Memory B cell (primary cell): ENCODE measurements around the gene ARL6IP6.
"Not testable (repeated sequence)": the region's sequence is repeated elsewhere in the genome, so short reads cannot be mapped to it uniquely, and the experiment has no call there.

Experiments
- ATAC-seq: fragments of 150-1000 bp; cut with Tn5 transposase; 2 replicates; pipeline ENCODE4 v1.10.0; 2021; ENCODE audit warnings: low read depth, mild to moderate bottlenecking, moderate library complexity
- DNase-seq, 2 donors: peaks; one replicate each; pipeline ENCODE4 v3.0.0; 2022; ENCODE audit warnings: low spot score in 2 of 2
- H3K27ac Mint-ChIP-seq: one replicate; pipeline ENCODE4 v1.8.0; 2022; ENCODE audit warnings: mild to moderate bottlenecking, moderate library complexity, mixed read lengths
- H3K27me3 Mint-ChIP-seq: one replicate; pipeline ENCODE4 v1.8.0; 2022; ENCODE audit warnings: mixed read lengths
- H3K36me3 Mint-ChIP-seq: one replicate; pipeline ENCODE4 v1.8.0; 2022; ENCODE audit warnings: mild to moderate bottlenecking, mixed read lengths
- H3K4me1 Mint-ChIP-seq: one replicate; pipeline ENCODE4 v1.8.0; 2022; ENCODE audit warnings: mixed read lengths
- H3K4me3 Mint-ChIP-seq: one replicate; pipeline ENCODE4 v1.8.0; 2022; ENCODE audit warnings: mild to moderate bottlenecking, moderate library complexity, mixed read lengths
- H3K9me3 Mint-ChIP-seq: one replicate; pipeline ENCODE4 v1.8.0; 2022; ENCODE audit warnings: mixed read lengths

ARL6IP6 gene

GRCh38 chr2:152715112-152715511 lies 3.3 kb upstream of the ARL6IP6 start:
- no peaks in the 10 kb centered on the region for H3K9me3 Mint-ChIP-seq
- H3K36me3 Mint-ChIP-seq, result peaks cover 9% of the 10 kb centered on the region
- H3K4me1 Mint-ChIP-seq, result peaks cover 32% of the 10 kb centered on the region
- DNase-seq (no peak), ATAC-seq (no peak)
- H3K27me3 Mint-ChIP-seq, result no peaks in the 10 kb centered on the region
- H3K4me3 Mint-ChIP-seq, result peak overlapping the region; percentile 47
- H3K27ac Mint-ChIP-seq, result peak overlapping the region; percentile 50

GRCh38 chr2:152715854-152716428 lies 2.5 kb upstream of the ARL6IP6 start:
- ATAC-seq (no peak), DNase-seq (peak in 1 of 2 donors; percentile 14)
- peaks cover 37% of the 10 kb centered on the region for H3K4me1 Mint-ChIP-seq
- no peaks in the 10 kb centered on the region for H3K9me3 Mint-ChIP-seq
- H3K27me3 Mint-ChIP-seq, result no peaks in the 10 kb centered on the region
- peak overlapping the region; percentile 98 for H3K27ac Mint-ChIP-seq
- peaks cover 9% of the 10 kb centered on the region for H3K36me3 Mint-ChIP-seq
- H3K4me3 Mint-ChIP-seq, result peak overlapping the region; percentile 96

GRCh38 chr2:152716805-152717227 lies 1.6 kb upstream of the ARL6IP6 start:
- ATAC-seq (no peak), DNase-seq (no peak)
- peak overlapping the region; percentile 96 for H3K4me3 Mint-ChIP-seq
- peak overlapping the region; percentile 98 for H3K27ac Mint-ChIP-seq
- H3K36me3 Mint-ChIP-seq, result peaks cover 10% of the 10 kb centered on the region
- peaks cover 38% of the 10 kb centered on the region for H3K4me1 Mint-ChIP-seq
- no peaks in the 10 kb centered on the region for H3K9me3 Mint-ChIP-seq
- no peaks in the 10 kb centered on the region for H3K27me3 Mint-ChIP-seq

GRCh38 chr2:152717228-152718075 lies 968 bp upstream of the ARL6IP6 start, which contains the start of gene PRPF40A:
TSS of gene PRPF40A (minus strand) at chr2:152717461. CDS start at chr2:152717439, 22 bp downstream.
- peak within 1 kb of the TSS; percentile 98 for H3K27ac Mint-ChIP-seq
- peak; percentile 97 to 99 for DNase-seq
- no peaks in the 10 kb centered on the region for H3K27me3 Mint-ChIP-seq
- peaks cover 32% of the 10 kb centered on the region for H3K4me1 Mint-ChIP-seq
- peaks cover 9% of the 10 kb centered on the region for H3K36me3 Mint-ChIP-seq
- peak within 1 kb of the TSS; percentile 96 for H3K4me3 Mint-ChIP-seq
- peak; percentile 70 for ATAC-seq
- H3K9me3 Mint-ChIP-seq, result no peaks in the 10 kb centered on the region

- DNase-seq (no peak), ATAC-seq (no peak)
- H3K9me3 Mint-ChIP-seq, result no peaks in the 10 kb centered on the region
- H3K36me3 Mint-ChIP-seq, result peaks cover 9% of the 10 kb centered on the region
- H3K27me3 Mint-ChIP-seq, result no peaks in the 10 kb centered on the region
- H3K4me3 Mint-ChIP-seq, result peak overlapping the region; percentile 96
- H3K4me1 Mint-ChIP-seq, result peaks cover 33% of the 10 kb centered on the region
- H3K27ac Mint-ChIP-seq, result peak overlapping the region; percentile 98
Observed at GRCh38 chr2:152718909-152719645, 657 bp downstream of the ARL6IP6 start.

- Mint-ChIP-seq H3K27ac (no peak overlapping the region), H3K36me3 (peaks cover 6% of the 10 kb centered on the region), H3K4me1 (peaks cover 31% of the 10 kb centered on the region), H3K27me3 (no peaks in the 10 kb centered on the region), H3K4me3 (no peak overlapping the region), H3K9me3 (no peaks in the 10 kb centered on the region)
- no peak for ATAC-seq
- DNase-seq, result no peak
Observed at GRCh38 chr2:152720794-152721193, 2.4 kb downstream of the ARL6IP6 start.

GRCh38 chr2:152722639-152723038 lies 4.2 kb downstream of the ARL6IP6 start:
- H3K4me1 Mint-ChIP-seq, result peaks cover 19% of the 10 kb centered on the region
- H3K27ac Mint-ChIP-seq, H3K4me3 Mint-ChIP-seq, H3K9me3 Mint-ChIP-seq, H3K27me3 Mint-ChIP-seq, DNase-seq, ATAC-seq, H3K36me3 Mint-ChIP-seq: not testable (repeated sequence)

- Mint-ChIP-seq H3K9me3 (no peaks in the 10 kb centered on the region), H3K4me1 (peaks cover 18% of the 10 kb centered on the region), H3K36me3 (peaks cover 6% of the 10 kb centered on the region), H3K27ac (no peak overlapping the region), H3K27me3 (no peaks in the 10 kb centered on the region), H3K4me3 (no peak overlapping the region)
- no peak for DNase-seq
- no peak for ATAC-seq
Observed at GRCh38 chr2:152723918-152724317, 5.5 kb downstream of the ARL6IP6 start.

- no peak overlapping the region for H3K4me3 Mint-ChIP-seq
- peaks cover 3% of the 10 kb centered on the region for H3K36me3 Mint-ChIP-seq
- H3K4me1 Mint-ChIP-seq, result peaks cover 13% of the 10 kb centered on the region
- H3K9me3 Mint-ChIP-seq, result no peaks in the 10 kb centered on the region
- ATAC-seq, result peak; percentile 47
- DNase-seq, result no peak
- H3K27ac Mint-ChIP-seq, result no peak overlapping the region
- H3K27me3 Mint-ChIP-seq, result no peaks in the 10 kb centered on the region
Observed at GRCh38 chr2:152729844-152730243, 11.4 kb downstream of the ARL6IP6 start.

GRCh38 chr2:152730591-152731333 lies 12.3 kb downstream of the ARL6IP6 start:
- H3K36me3 Mint-ChIP-seq, result peaks cover 3% of the 10 kb centered on the region
- peak; percentile 41 for ATAC-seq
- DNase-seq, result no peak
- H3K9me3 Mint-ChIP-seq, result no peaks in the 10 kb centered on the region
- H3K4me1 Mint-ChIP-seq, result peaks cover 13% of the 10 kb centered on the region
- no peaks in the 10 kb centered on the region for H3K27me3 Mint-ChIP-seq
- H3K27ac Mint-ChIP-seq, result no peak overlapping the region
- no peak overlapping the region for H3K4me3 Mint-ChIP-seq

- not testable (repeated sequence) for H3K4me1 Mint-ChIP-seq, H3K27ac Mint-ChIP-seq, H3K4me3 Mint-ChIP-seq, H3K27me3 Mint-ChIP-seq, H3K9me3 Mint-ChIP-seq, DNase-seq, ATAC-seq
- peaks cover 29% of the 10 kb centered on the region for H3K36me3 Mint-ChIP-seq
Observed at GRCh38 chr2:152737509-152737908, 19.1 kb downstream of the ARL6IP6 start.

- Mint-ChIP-seq H3K4me1 (peaks cover 7% of the 10 kb centered on the region), H3K36me3 (peaks cover 29% of the 10 kb centered on the region), H3K4me3 (no peak overlapping the region), H3K27me3 (no peaks in the 10 kb centered on the region), H3K27ac (no peak overlapping the region), H3K9me3 (peaks cover 5% of the 10 kb centered on the region)
- ATAC-seq, result no peak
- no peak for DNase-seq
Observed at GRCh38 chr2:152738438-152738837, 20.0 kb downstream of the ARL6IP6 start.

- not testable (repeated sequence) for H3K4me1 Mint-ChIP-seq, DNase-seq, H3K4me3 Mint-ChIP-seq, ATAC-seq, H3K27me3 Mint-ChIP-seq, H3K9me3 Mint-ChIP-seq
- H3K36me3 Mint-ChIP-seq, result peaks cover 27% of the 10 kb centered on the region
- H3K27ac Mint-ChIP-seq, result peak overlapping the region; percentile 33
Observed at GRCh38 chr2:152739705-152740104, 21.3 kb downstream of the ARL6IP6 start.
